ENCODE data around the gene TRAPPC10.

The TRAPPC10 gene

DNA sequence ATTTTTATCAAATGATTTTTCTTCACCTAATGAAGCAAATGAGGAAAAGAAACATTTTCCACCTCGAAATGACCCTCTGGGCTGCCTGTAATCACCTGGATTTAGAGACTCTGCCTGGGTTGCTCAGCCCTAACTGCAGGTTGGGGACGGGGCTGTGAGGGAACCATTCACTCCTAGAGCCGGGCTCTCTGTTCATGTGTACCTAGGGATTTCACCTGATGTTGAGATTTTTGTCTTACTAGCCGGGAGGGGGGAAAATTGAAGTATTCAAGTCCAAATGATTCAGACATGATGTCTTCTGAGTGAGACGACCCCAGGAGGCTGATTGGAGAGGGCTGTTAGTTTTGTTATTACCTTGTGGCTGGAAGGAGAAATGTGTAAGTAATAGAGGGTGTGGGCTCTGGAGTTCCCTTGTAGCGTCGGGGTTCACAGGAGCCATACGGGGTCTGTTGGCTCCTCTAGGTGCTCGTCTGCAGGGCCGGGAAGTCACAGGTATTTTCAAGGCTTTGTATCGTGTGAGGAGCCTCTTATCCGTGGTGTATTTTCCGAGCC lies 52.8 kb downstream of the TRAPPC10 start:
- Histone ChIP-seq H3K27ac (no peak overlapping the region), H3K36me3 (ENCODE audit: insufficient read depth, low read length) (peaks cover 15% of the 10 kb centered on the region; the same call in 1 of the 2 replicates), H3K9me3 (ENCODE audit: low read depth, low read length) (no peaks in the 10 kb centered on the region), H3K9ac (ENCODE audit: insufficient read length) (no peak overlapping the region), H3K4me3 (no peak overlapping the region)
- TF ChIP-seq FOXP2 (optimal IDR thresholded peaks at IDR 0.05; ENCODE audit: control extremely low read depth, extremely low read length, insufficient read depth) (no peak), EZH2 (IDR thresholded peaks at IDR 0.05) (no peak), POLR2AphosphoS5 (IDR thresholded peaks at IDR 0.05; ENCODE audit: borderline replicate concordance, low read depth, low read length) (no peak)
- DNase-seq (ENCODE audit: low read depth, low spot score), result no peak

- no peak overlapping the region for H3K9ac ChIP-seq (ENCODE audit: insufficient read length)
- peaks cover 15% of the 10 kb centered on the region; the same call in 1 of the 2 replicates for H3K36me3 ChIP-seq (ENCODE audit: insufficient read depth, low read length)
- H3K27ac ChIP-seq, result no peak overlapping the region
- H3K9me3 ChIP-seq (ENCODE audit: low read depth, low read length), result no peaks in the 10 kb centered on the region
- no peak overlapping the region for H3K4me3 ChIP-seq
- no peak for TF ChIP-seq FOXP2 (optimal IDR thresholded peaks at IDR 0.05; ENCODE audit: control extremely low read depth, extremely low read length, insufficient read depth)
- TF ChIP-seq POLR2AphosphoS5 (IDR thresholded peaks at IDR 0.05; ENCODE audit: borderline replicate concordance, low read depth, low read length), result no peak
- TF ChIP-seq EZH2 (IDR thresholded peaks at IDR 0.05), result no peak
- DNase-seq (ENCODE audit: low read depth, low spot score), result no peak
Observed at GRCh38 chr21:44065428-44065827, 53.3 kb downstream of the TRAPPC10 start.

GRCh38 chr21:44066116-44066515 lies 54.0 kb downstream of the TRAPPC10 start:
- Histone ChIP-seq H3K4me3 (no peak overlapping the region), H3K9me3 (ENCODE audit: low read depth, low read length) (no peaks in the 10 kb centered on the region), H3K27ac (no peak overlapping the region), H3K36me3 (ENCODE audit: insufficient read depth, low read length) (peaks cover 15% of the 10 kb centered on the region; the same call in 1 of the 2 replicates), H3K9ac (ENCODE audit: insufficient read length) (no peak overlapping the region)
- DNase-seq (ENCODE audit: low read depth, low spot score), result no peak
- TF ChIP-seq POLR2AphosphoS5 (IDR thresholded peaks at IDR 0.05; ENCODE audit: borderline replicate concordance, low read depth, low read length) (no peak), FOXP2 (optimal IDR thresholded peaks at IDR 0.05; ENCODE audit: control extremely low read depth, extremely low read length, insufficient read depth) (no peak), EZH2 (IDR thresholded peaks at IDR 0.05) (no peak)

DNA sequence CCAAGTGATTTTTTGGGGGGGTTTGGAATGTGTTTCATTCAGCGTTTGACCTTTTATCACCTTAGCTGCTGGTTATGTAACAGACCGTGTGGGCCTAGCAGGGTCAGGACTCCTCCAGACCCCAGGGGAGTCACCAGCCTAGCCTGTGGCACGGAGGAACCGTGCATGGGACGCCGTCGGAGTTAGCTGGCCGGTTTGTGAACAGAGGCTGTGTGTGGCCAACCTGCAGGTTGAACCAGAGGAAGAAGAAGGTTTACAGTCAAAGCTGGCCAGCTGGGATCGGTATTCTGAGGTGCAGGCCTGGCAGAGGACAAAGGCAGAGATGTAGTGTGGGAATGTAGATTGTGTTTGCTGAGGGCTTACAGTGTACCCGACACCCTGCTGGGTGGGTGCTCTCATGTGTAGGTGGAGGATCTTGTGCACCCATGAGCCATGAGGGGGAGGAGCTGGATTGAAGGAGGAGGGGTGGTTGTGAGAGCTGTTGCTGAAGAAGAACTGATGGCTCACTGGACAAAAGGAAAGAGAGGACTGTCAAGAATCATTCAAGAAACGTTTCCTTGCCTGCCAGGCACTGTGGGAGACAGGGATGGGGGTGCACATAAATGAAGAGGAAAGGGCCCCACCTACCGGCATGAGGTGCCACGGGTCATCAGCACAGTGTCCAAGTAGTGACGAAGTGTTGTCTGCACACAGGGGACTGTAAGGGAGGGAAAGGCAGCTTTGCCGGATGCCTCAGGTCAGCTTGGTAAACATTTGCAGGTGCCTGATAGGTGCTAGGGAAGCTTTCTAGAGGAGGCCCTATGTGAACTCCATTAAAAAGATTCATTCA lies 55.1 kb downstream of the TRAPPC10 start:
- Histone ChIP-seq H3K36me3 (ENCODE audit: insufficient read depth, low read length) (peaks cover 15% of the 10 kb centered on the region; the same call in 1 of the 2 replicates), H3K9ac (ENCODE audit: insufficient read length) (no peak overlapping the region), H3K27ac (no peak overlapping the region), H3K9me3 (ENCODE audit: low read depth, low read length) (no peaks in the 10 kb centered on the region), H3K4me3 (no peak overlapping the region)
- no peak for DNase-seq (ENCODE audit: low read depth, low spot score)
- TF ChIP-seq FOXP2 (optimal IDR thresholded peaks at IDR 0.05; ENCODE audit: control extremely low read depth, extremely low read length, insufficient read depth), result no peak
- TF ChIP-seq POLR2AphosphoS5 (IDR thresholded peaks at IDR 0.05; ENCODE audit: borderline replicate concordance, low read depth, low read length), result no peak
- TF ChIP-seq EZH2 (IDR thresholded peaks at IDR 0.05), result no peak

- Histone ChIP-seq H3K36me3 (ENCODE audit: insufficient read depth, low read length) (peaks cover 13% of the 10 kb centered on the region; the same call in 1 of the 2 replicates), H3K9me3 (ENCODE audit: low read depth, low read length) (no peaks in the 10 kb centered on the region)
Observed at GRCh38 chr21:44070391-44070790, 58.3 kb downstream of the TRAPPC10 start.

GRCh38 chr21:44071359-44072104 lies 59.4 kb downstream of the TRAPPC10 start:
- no peak overlapping the region for H3K9ac ChIP-seq (ENCODE audit: insufficient read length)
- H3K4me3 ChIP-seq, result no peak overlapping the region
- no peak overlapping the region for H3K27ac ChIP-seq
- H3K36me3 ChIP-seq (ENCODE audit: insufficient read depth, low read length), result peaks cover 21% of the 10 kb centered on the region; the same call in 1 of the 2 replicates
- no peaks in the 10 kb centered on the region for H3K9me3 ChIP-seq (ENCODE audit: low read depth, low read length)
- TF ChIP-seq EZH2 (IDR thresholded peaks at IDR 0.05) (no peak), FOXP2 (optimal IDR thresholded peaks at IDR 0.05; ENCODE audit: control extremely low read depth, extremely low read length, insufficient read depth) (no peak), POLR2AphosphoS5 (IDR thresholded peaks at IDR 0.05; ENCODE audit: borderline replicate concordance, low read depth, low read length) (no peak)
- no peak for DNase-seq (ENCODE audit: low read depth, low spot score)

More at GRCh38 chr21:44070391-44070790, 58.3 kb downstream of the TRAPPC10 start:
- Histone ChIP-seq H3K4me3 (no peak overlapping the region), H3K9ac (ENCODE audit: insufficient read length) (no peak overlapping the region), H3K27ac (no peak overlapping the region)
- DNase-seq (ENCODE audit: low read depth, low spot score), result no peak
- TF ChIP-seq POLR2AphosphoS5 (IDR thresholded peaks at IDR 0.05; ENCODE audit: borderline replicate concordance, low read depth, low read length) (no peak), FOXP2 (optimal IDR thresholded peaks at IDR 0.05; ENCODE audit: control extremely low read depth, extremely low read length, insufficient read depth) (no peak), EZH2 (IDR thresholded peaks at IDR 0.05) (no peak)

DNA sequence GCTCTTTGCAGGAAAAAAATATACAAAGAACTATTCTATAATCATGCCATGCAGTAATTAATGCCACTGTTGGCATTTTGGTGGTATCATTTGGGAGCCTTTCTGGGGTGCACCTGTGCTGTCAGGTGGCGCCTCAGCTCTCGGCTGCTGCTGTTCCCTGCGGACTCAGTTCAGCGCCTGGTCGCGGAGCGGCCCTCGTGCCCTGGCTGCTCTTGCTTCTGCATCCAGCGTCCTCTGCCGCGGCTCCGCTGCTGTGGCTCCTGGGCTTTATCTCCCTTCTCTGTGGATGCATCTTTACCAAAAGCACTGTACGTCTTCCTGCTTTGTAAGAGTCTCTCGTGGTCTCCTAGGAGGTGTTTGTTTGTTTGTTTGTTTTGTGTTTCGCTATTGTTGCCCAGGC lies 60.0 kb downstream of the TRAPPC10 start:
- DNase-seq (ENCODE audit: low read depth, low spot score), result no peak
- Histone ChIP-seq H3K9me3 (ENCODE audit: low read depth, low read length) (no peaks in the 10 kb centered on the region), H3K4me3 (no peak overlapping the region), H3K36me3 (ENCODE audit: insufficient read depth, low read length) (peaks cover 22% of the 10 kb centered on the region; the same call in 1 of the 2 replicates), H3K9ac (ENCODE audit: insufficient read length) (no peak overlapping the region), H3K27ac (no peak overlapping the region)
- TF ChIP-seq EZH2 (IDR thresholded peaks at IDR 0.05) (no peak), FOXP2 (optimal IDR thresholded peaks at IDR 0.05; ENCODE audit: control extremely low read depth, extremely low read length, insufficient read depth) (no peak), POLR2AphosphoS5 (IDR thresholded peaks at IDR 0.05; ENCODE audit: borderline replicate concordance, low read depth, low read length) (no peak)
